Parathyroid adenoma (tissue), 2 donors: ENCODE data around the gene DOCK4.

Experiments used
- H2AFZ ChIP-seq: fragments of 300-600 bp; sonication (generic); one replicate; pipeline ENCODE4 v1.7.0; 2017; ENCODE audit warnings: antibody characterized with exemption, mild to moderate bottlenecking
- H3K27ac ChIP-seq: fragments of 300-600 bp; sonication (generic); one replicate; pipeline ENCODE4 v1.7.0; 2017
- H3K27me3 ChIP-seq: fragments of 300-600 bp; sonication (generic); one replicate; pipeline ENCODE4 v1.7.0; 2017; ENCODE audit warnings: low read length; ENCODE audit not compliant: control insufficient read depth, insufficient read depth
- H3K36me3 ChIP-seq: fragments of 300-600 bp; sonication (generic); one replicate; pipeline ENCODE4 v1.7.0; 2017; ENCODE audit warnings: low read length; ENCODE audit not compliant: control insufficient read depth, insufficient read depth
- H3K4me1 ChIP-seq: fragments of 300-600 bp; sonication (generic); one replicate; pipeline ENCODE4 v1.7.0; 2017; ENCODE audit warnings: control low read depth
- H3K4me2 ChIP-seq: fragments of 300-600 bp; sonication (generic); one replicate; pipeline ENCODE4 v1.7.0; 2017; ENCODE audit warnings: low read length
- H3K4me3 ChIP-seq: fragments of 300-600 bp; sonication (generic); one replicate; pipeline ENCODE4 v1.7.0; 2017; ENCODE audit warnings: low read depth, low read length
- H3K79me2 ChIP-seq: fragments of 300-600 bp; sonication (generic); one replicate; pipeline ENCODE4 v1.7.0; 2017; ENCODE audit warnings: control low read depth
- H3K9ac ChIP-seq: fragments of 300-600 bp; sonication (generic); one replicate; pipeline ENCODE4 v1.7.0; 2017; ENCODE audit warnings: mild to moderate bottlenecking
- H3K9me3 ChIP-seq: fragments of 300-600 bp; sonication (generic); one replicate; pipeline ENCODE4 v1.7.0; 2017; ENCODE audit warnings: low read length; ENCODE audit not compliant: control insufficient read depth
- CTCF ChIP-seq: fragments of 300-600 bp; sonication (generic); IDR thresholded peaks from one replicate; pipeline ENCODE4 v1.7.0; 2017; ENCODE audit warnings: antibody characterized with exemption, mild to moderate bottlenecking
- donor health status: primary hyperparathyroidism.

The DOCK4 gene

GRCh38 chr7:112213735-112214134, 7.5 kb upstream of the DOCK4 start:
- no peaks in the 10 kb centered on the region for H3K9me3 ChIP-seq
- no peak overlapping the region for H3K27ac ChIP-seq
- H3K9ac ChIP-seq = no peak overlapping the region
- no peak for TF ChIP-seq CTCF
- no peak overlapping the region for H3K4me3 ChIP-seq
- no peak overlapping the region for H3K4me2 ChIP-seq
- H3K36me3 ChIP-seq = no peaks in the 10 kb centered on the region
- H2AFZ ChIP-seq = no peak overlapping the region
- peaks cover 8% of the 10 kb centered on the region for H3K4me1 ChIP-seq
- H3K27me3 ChIP-seq = no peaks in the 10 kb centered on the region
- peaks cover 10% of the 10 kb centered on the region for H3K79me2 ChIP-seq

- Histone ChIP-seq H2AFZ (no peak overlapping the region), H3K9me3 (no peaks in the 10 kb centered on the region), H3K27me3 (no peaks in the 10 kb centered on the region), H3K4me2 (no peak overlapping the region), H3K4me1 (peaks cover 8% of the 10 kb centered on the region), H3K4me3 (no peak overlapping the region), H3K36me3 (no peaks in the 10 kb centered on the region), H3K79me2 (peaks cover 14% of the 10 kb centered on the region), H3K27ac (no peak overlapping the region), H3K9ac (no peak overlapping the region)
- TF ChIP-seq CTCF = no peak
Observed at GRCh38 chr7:112212571-112212970, 6.4 kb upstream of the DOCK4 start.

- Histone ChIP-seq H3K79me2 (peaks cover 20% of the 10 kb centered on the region), H3K4me1 (peaks cover 8% of the 10 kb centered on the region), H3K4me2 (no peak overlapping the region), H2AFZ (no peak overlapping the region), H3K9me3 (no peaks in the 10 kb centered on the region), H3K9ac (no peak overlapping the region), H3K36me3 (no peaks in the 10 kb centered on the region), H3K27me3 (no peaks in the 10 kb centered on the region), H3K27ac (no peak overlapping the region), H3K4me3 (no peak overlapping the region)
- no peak for TF ChIP-seq CTCF
Observed at GRCh38 chr7:112211348-112211907, 5.2 kb upstream of the DOCK4 start.

- peaks cover 19% of the 10 kb centered on the region for H3K79me2 ChIP-seq
- no peak for TF ChIP-seq CTCF
- no peak overlapping the region for H2AFZ ChIP-seq
- no peaks in the 10 kb centered on the region for H3K9me3 ChIP-seq
- no peaks in the 10 kb centered on the region for H3K36me3 ChIP-seq
- H3K4me2 ChIP-seq = peak overlapping the region; percentile 91
- H3K27ac ChIP-seq = no peak overlapping the region
- H3K27me3 ChIP-seq = no peaks in the 10 kb centered on the region
- no peak overlapping the region for H3K4me3 ChIP-seq
- no peaks in the 10 kb centered on the region for H3K4me1 ChIP-seq
- H3K9ac ChIP-seq = no peak overlapping the region
Observed at GRCh38 chr7:112207765-112208164, 1.6 kb upstream of the DOCK4 start.

- no peak for TF ChIP-seq CTCF
- Histone ChIP-seq H3K9ac (peak overlapping the region; percentile 25), H3K4me1 (no peaks in the 10 kb centered on the region)
Observed at GRCh38 chr7:112206991-112207592, 893 bp upstream of the DOCK4 start.

More at GRCh38 chr7:112206991-112207592, 893 bp upstream of the DOCK4 start:
- Histone ChIP-seq H3K27ac (peak overlapping the region; percentile 64), H3K9me3 (no peaks in the 10 kb centered on the region), H3K27me3 (no peaks in the 10 kb centered on the region), H3K79me2 (peaks cover 19% of the 10 kb centered on the region), H3K36me3 (no peaks in the 10 kb centered on the region), H2AFZ (peak overlapping the region; percentile 88), H3K4me3 (peak overlapping the region; percentile 92), H3K4me2 (peak overlapping the region; percentile 91)
